HepG2 (cell line): ENCODE measurements around the gene GRID1. TPM values are rescaled to one million over a fixed set of nuclear protein-coding genes. Genes with fewer than 3 reads are reported as not detected.
A peak's percentile ranks its signal among the peaks of the same experiment; 100 is the strongest.

Source experiments
- ATAC-seq: fragments of 200-7000 bp; cut with Tn5 transposase; 3 replicates; pipeline ENCODE4 v1.9.1; 2020; ENCODE audit warnings: mild to moderate bottlenecking, moderate library complexity
- BruUV-seq: library from RNA; stranded (reverse); fragments of 400-500 nt; replicated peaks from 2 replicates; lab custom pipeline; 2021; lab: Mats Ljungman, UMichigan
- CTCF ChIA-PET: fragments of 300-600 bp; formaldehyde crosslinking; extraction: SDS; loops from one replicate; lab custom pipeline; 2021; ENCODE audit warnings: low total read pairs, inconsistent platforms, low intra/inter-chr PET ratio; lab: Yijun Ruan, JAX
- POLR2A ChIA-PET: fragments of 350-600 bp; sonication (Branson Sonifier 250); formaldehyde crosslinking; loops from one replicate; lab custom pipeline; 2020; ENCODE audit warnings: antibody characterized with exemption, inconsistent platforms; lab: Yijun Ruan, JAX
- DNase-seq: peaks from one replicate; pipeline ENCODE4 v3.0.0-alpha.2; 2015; ENCODE audit warnings: low spot score
- FAIRE-seq: peaks from 3 replicates; lab custom pipeline; 2011; peaks lifted over from hg19 to GRCh38; lab: Jason Lieb, UNC
- H2AFZ ChIP-seq: one replicate; pipeline ENCODE4 v1.6.1; 2011; ENCODE audit warnings: low read length, inconsistent platforms
- H3K27ac ChIP-seq: fragments of 300-600 bp; 3 replicates; pipeline ENCODE4 v1.8.0; 2011; ENCODE audit warnings: mixed run types, mild to moderate bottlenecking, mixed read lengths, low read length, inconsistent platforms; ENCODE audit not compliant: insufficient read depth; ENCODE audit errors: extremely low read length
- H3K27me3 ChIP-seq, 2 experiments: fragments of 200-600 bp in 1 of 2; 2 replicates in 1 of 2; 3 replicates in 1 of 2; pipeline versions ENCODE4 v1.6.0 to v1.8.0; 2011; ENCODE audit warnings: low read length in 2 of 2, mild to moderate bottlenecking in 2 of 2, moderate library complexity in 2 of 2, inconsistent platforms in 1 of 2; ENCODE audit not compliant: insufficient read depth in 2 of 2, control insufficient read depth in 1 of 2
- H3K36me3 ChIP-seq, 2 experiments: fragments of 200-600 bp in 1 of 2; replicated peaks in 1 of 2; 2 replicates in 1 of 2; 3 replicates in 1 of 2; pipeline versions ENCODE4 v1.5.1 to v1.8.0; 2011; ENCODE audit warnings: low read length in 2 of 2, inconsistent platforms in 1 of 2; ENCODE audit not compliant: insufficient read depth in 2 of 2, control insufficient read depth in 1 of 2
- H3K4me1 ChIP-seq: 2 replicates; pipeline ENCODE4 v1.5.1; 2012; ENCODE audit warnings: low read length, inconsistent platforms; ENCODE audit not compliant: insufficient read depth
- H3K4me2 ChIP-seq: 2 replicates; pipeline ENCODE4 v1.6.0; 2011; ENCODE audit warnings: low read depth, low read length, inconsistent platforms
- H3K4me3 ChIP-seq, 3 experiments: fragments of 200-600 bp in 1 of 3; sonication (generic), shearing (Covaris generic) in 1 of 3; replicated peaks in 1 of 3; 2 replicates each; pipeline ENCODE4 v1.5.1; 2011 to 2016; ENCODE audit warnings: low read length in 3 of 3, inconsistent platforms in 2 of 3, low read depth in 2 of 3, mild to moderate bottlenecking in 2 of 3, control low read depth in 1 of 3, mixed read lengths in 1 of 3; ENCODE audit not compliant: insufficient read depth in 1 of 3
- H3K79me2 ChIP-seq: one replicate; pipeline ENCODE4 v1.6.1; 2011; ENCODE audit warnings: low read length, inconsistent platforms; ENCODE audit not compliant: insufficient read depth
- H3K9ac ChIP-seq: 2 replicates; pipeline ENCODE4 v1.6.0; 2011; ENCODE audit warnings: mild to moderate bottlenecking, low read depth, low read length, inconsistent platforms; ENCODE audit not compliant: insufficient read depth
- H3K9me3 ChIP-seq: 2 replicates; pipeline ENCODE4 v1.5.1; 2012; ENCODE audit warnings: mild to moderate bottlenecking, low read length
- H4K20me1 ChIP-seq: 2 replicates; pipeline ENCODE4 v1.6.0; 2011; ENCODE audit warnings: inconsistent platforms, mild to moderate bottlenecking, low read length, moderate library complexity; ENCODE audit not compliant: insufficient read depth
- KLF13 ChIP-seq: sonication (generic); formaldehyde crosslinking; IDR thresholded peaks from 2 replicates; pipeline ENCODE4 v1.4.0; 2020; ENCODE audit warnings: mild to moderate bottlenecking, missing genetic modification reagents
- KLF9 ChIP-seq: IDR thresholded peaks from 2 replicates; pipeline ENCODE4 v1.6.1; 2016; ENCODE audit warnings: low read depth
- MEF2D ChIP-seq: sonication (generic); formaldehyde crosslinking; IDR thresholded peaks from 2 replicates; pipeline ENCODE4 v1.5.1; 2020; ENCODE audit warnings: mild to moderate bottlenecking, missing genetic modification reagents
- NAIF1 ChIP-seq: sonication (generic); formaldehyde crosslinking; IDR thresholded peaks from 2 replicates; pipeline ENCODE4 v1.5.0; 2020; ENCODE audit warnings: mild to moderate bottlenecking, missing genetic modification reagents, borderline replicate concordance
- SALL1 ChIP-seq: sonication (generic); formaldehyde crosslinking; IDR thresholded peaks from 2 replicates; pipeline ENCODE4 v1.8.0; 2022; ENCODE audit warnings: mild to moderate bottlenecking, missing genetic modification reagents
- SIN3B ChIP-seq: fragments of 150-350 bp; IDR thresholded peaks from 2 replicates; pipeline ENCODE4 v1.6.1; 2014; ENCODE audit warnings: low read length
- SRSF9 ChIP-seq: fragments of 200-400 bp; formaldehyde crosslinking; IDR thresholded peaks from 2 replicates; pipeline ENCODE4 v1.6.1; 2018; ENCODE audit warnings: borderline replicate concordance, mild to moderate bottlenecking, low read depth, low read length; ENCODE audit not compliant: insufficient read depth, poor library complexity, severe bottlenecking
- ZBTB38 ChIP-seq: sonication (generic); formaldehyde crosslinking; IDR thresholded peaks from 2 replicates; pipeline ENCODE4 v1.5.1; 2020; ENCODE audit warnings: mild to moderate bottlenecking, missing genetic modification reagents
- ZNF264 ChIP-seq: sonication (generic); formaldehyde crosslinking; IDR thresholded peaks from 2 replicates; pipeline ENCODE4 v1.4.0; 2020; ENCODE audit warnings: missing genetic modification reagents
- ZNF274 ChIP-seq: sonication (generic); formaldehyde crosslinking; IDR thresholded peaks from 2 replicates; pipeline ENCODE4 v1.5.1; 2020; ENCODE audit warnings: mild to moderate bottlenecking, missing genetic modification reagents
- ZNF343 ChIP-seq: sonication (generic); formaldehyde crosslinking; IDR thresholded peaks from 2 replicates; pipeline ENCODE4 v1.4.0; 2020; ENCODE audit warnings: mild to moderate bottlenecking, missing genetic modification reagents
- ZNF501 ChIP-seq: sonication (generic); formaldehyde crosslinking; IDR thresholded peaks from 2 replicates; pipeline ENCODE4 v1.5.1; 2020; ENCODE audit warnings: mild to moderate bottlenecking, moderate library complexity, missing genetic modification reagents
- ZNF556 ChIP-seq: sonication (generic); formaldehyde crosslinking; IDR thresholded peaks from 2 replicates; pipeline ENCODE4 v1.4.0; 2020; ENCODE audit warnings: mild to moderate bottlenecking, missing genetic modification reagents, borderline replicate concordance
- WGBS: methylation state at CpG from one replicate; pipeline ENCODE4 v1.1.6; 2017; ENCODE audit warnings: low lambda C conversion rate; 5-methylcytosine and 5-hydroxymethylcytosine counted together
- in situ Hi-C: cut with HindIII; loops from 2 replicates; pipeline ENCODE4 v1.10.0; 2017; ENCODE audit warnings: low pct_unique_long_range_greater_than_20kb; ENCODE audit not compliant: extremely low pct_ligation_motif_present
- intact Hi-C: fragments of 100-400 bp; cut with micrococcal nuclease; formaldehyde crosslinking; loops from one replicate; pipeline ENCODE4 v1.10.0; 2022; ENCODE audit not compliant: unreplicated experiment
- polyA plus RNA-seq, 8 experiments: library from polyadenylated mRNA; depleted of rRNA in 3 of 8; stranded (reverse) in 7 of 8; unstranded in 1 of 8; fragments of >200 nt; fragmentation: Illumina TruSeq in 4 of 8; extraction: Trizol in 4 of 8; gene quantifications; 2 replicates each; pipeline versions ENCODE4 v1.2.1 to v1.2.3, GENCODE V29; 2011 to 2016; ENCODE audit warnings: low read depth in 4 of 8, missing spikeins in 1 of 8, mixed read lengths in 1 of 8; ENCODE audit not compliant: insufficient read depth in 1 of 8
- total RNA-seq, 5 experiments: library from RNA; depleted of rRNA; stranded (reverse); fragments of >200 nt; fragmentation: Illumina TruSeq; extraction: Trizol; gene quantifications; 2 replicates each; pipeline ENCODE4 v1.2.3, GENCODE V29; 2016; ENCODE audit warnings: low read depth in 1 of 5
- TF ChIP-seq, protein P1 (sequence below): sonication (generic); formaldehyde crosslinking; IDR thresholded peaks from 2 replicates; pipeline ENCODE4 v1.5.0; 2020; ENCODE audit warnings: mild to moderate bottlenecking, low read depth, missing genetic modification reagents, borderline replicate concordance

Gene GRID1
- total and polyA plus RNA-seq, 2 of the 13 experiments (the other 11 are each of a cell fraction or from before 2014, with no cell fraction given), result 0.05 TPM; not detected in 1

DNA sequence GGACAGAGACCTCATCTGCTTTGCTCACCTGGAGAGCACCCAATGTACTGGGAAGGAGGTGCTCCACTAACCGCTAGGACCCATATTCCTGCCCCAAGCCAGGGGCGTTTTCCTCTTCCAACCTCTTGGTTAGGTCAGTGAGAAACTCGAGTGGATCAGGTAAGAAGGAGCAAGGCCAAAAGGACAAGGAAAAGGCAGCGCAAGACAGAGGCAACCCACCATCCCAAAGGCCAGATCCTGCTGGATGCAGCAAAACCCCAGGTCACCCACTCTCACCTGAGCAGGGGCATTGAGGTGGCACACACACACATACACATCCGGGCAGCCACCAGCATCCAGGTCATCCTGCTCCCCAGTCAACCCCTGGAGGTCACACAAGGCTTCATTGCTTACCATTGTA, 105.1 kb downstream of the GRID1 start:
- H3K9me3 ChIP-seq, result no peaks in the 10 kb centered on the region
- TF ChIP-seq KLF13 (CRISPR knock-in tag), result no peak
- no peak for TF ChIP-seq ZBTB38
- TF ChIP-seq, protein P1, sequence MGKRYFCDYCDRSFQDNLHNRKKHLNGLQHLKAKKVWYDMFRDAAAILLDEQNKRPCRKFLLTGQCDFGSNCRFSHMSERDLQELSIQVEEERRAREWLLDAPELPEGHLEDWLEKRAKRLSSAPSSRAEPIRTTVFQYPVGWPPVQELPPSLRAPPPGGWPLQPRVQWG (CRISPR knock-in tag), result no peak
- TF ChIP-seq SALL1 (CRISPR knock-in tag), result no peak
- no peaks in the 10 kb centered on the region for H3K36me3 ChIP-seq
- ChIA-PET POLR2A (no interaction called here), CTCF (no interaction called here)
- ATAC-seq (peak; percentile 12; the same call in 2 of the 3 replicates), DNase-seq (no peak), FAIRE-seq (no peak)
- H2AFZ ChIP-seq, result no peak overlapping the region
- H4K20me1 ChIP-seq, result no peaks in the 10 kb centered on the region
- H3K4me2 ChIP-seq, result 0 out of 2 replicates have a peak overlapping the region, but pooled peaks have one; percentile 27
- H3K9ac ChIP-seq, result no peak overlapping the region
- H3K79me2 ChIP-seq, result no peaks in the 10 kb centered on the region
- BruUV-seq, result no TSS peak
- 25% methylated on average over 4 of the region's 5 CpGs for WGBS
- in situ Hi-C loops, result loop anchor here (10.0 kb wide), 1 partner anchor 113 kb away; no protein-coding TSS in a partner anchor
- no peak overlapping the region for H3K27ac ChIP-seq
- H3K4me1 ChIP-seq, result no peaks in the 10 kb centered on the region
- intact Hi-C loops, result loop anchor here (5.0 kb wide), 1 partner anchor 116 kb away; no protein-coding TSS in a partner anchor
- peaks cover 3 to 42% of the 10 kb centered on the region in 2 experiments; a peak in 4 of 5 replicates for H3K27me3 ChIP-seq
- no peak overlapping the region for H3K4me3 ChIP-seq

DNA sequence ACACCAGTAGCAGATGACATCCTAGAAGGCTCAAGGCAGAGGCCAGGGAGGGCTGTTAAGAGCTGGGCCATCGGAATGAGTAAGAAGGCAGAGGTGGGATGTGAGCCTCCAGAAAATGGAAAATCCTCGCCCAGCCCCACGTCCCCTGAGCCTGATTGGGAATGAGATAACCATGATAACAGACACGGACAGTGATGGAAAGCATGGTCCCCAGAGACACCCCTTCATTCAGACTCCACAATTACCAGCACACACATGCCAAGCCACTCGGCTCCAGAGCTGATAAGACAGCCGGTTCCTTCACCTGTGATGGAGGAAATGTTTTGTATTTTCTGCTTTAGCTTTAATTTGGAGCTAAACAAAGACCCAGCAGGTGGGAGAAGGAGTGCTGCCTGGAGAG, 106.0 kb downstream of the GRID1 start:
- H3K4me1 ChIP-seq, result no peaks in the 10 kb centered on the region
- in situ Hi-C loops, result loop anchor here (10.0 kb wide), 1 partner anchor 114 kb away; no protein-coding TSS in a partner anchor
- no peak overlapping the region for H3K27ac ChIP-seq
- FAIRE-seq (no peak), DNase-seq (no peak), ATAC-seq (no peak)
- H4K20me1 ChIP-seq, result no peaks in the 10 kb centered on the region
- POLR2A ChIA-PET, result no interaction called here
- BruUV-seq, result no TSS peak
- no peak overlapping the region for H3K9ac ChIP-seq
- H3K4me2 ChIP-seq, result no peak overlapping the region
- no peaks in the 10 kb centered on the region for H3K36me3 ChIP-seq
- no peak for TF ChIP-seq ZNF556 (CRISPR knock-in tag)
- TF ChIP-seq ZNF343 (CRISPR knock-in tag), result no peak
- TF ChIP-seq ZNF274 (CRISPR knock-in tag), result no peak
- TF ChIP-seq SIN3B, result no peak
- no peak for TF ChIP-seq ZNF501 (CRISPR knock-in tag)
- TF ChIP-seq KLF9 (CRISPR knock-in tag), result no peak
- no peak for TF ChIP-seq SRSF9
- no peak for TF ChIP-seq NAIF1 (CRISPR knock-in tag)
- no peak for TF ChIP-seq MEF2D (CRISPR knock-in tag)
- TF ChIP-seq ZNF264 (CRISPR knock-in tag), result no peak
- no peak overlapping the region for H3K4me3 ChIP-seq
- H3K27me3 ChIP-seq, result peaks cover 3 to 37% of the 10 kb centered on the region in 2 experiments; a peak in 4 of 5 replicates
- H3K9me3 ChIP-seq, result no peaks in the 10 kb centered on the region
- no peak overlapping the region for H2AFZ ChIP-seq
- intact Hi-C loops, result loop anchor here (5.0 kb wide), 1 partner anchor 117 kb away; no protein-coding TSS in a partner anchor
- CTCF ChIA-PET, result no interaction called here
- H3K79me2 ChIP-seq, result no peaks in the 10 kb centered on the region
- 0% methylated on average over 6 of the region's 6 CpGs for WGBS
